HG03558 (cell line): ENCODE results near the gene MICU2.

ENCODE experiments used
- ATAC-seq: cut with Tn5 transposase; IDR thresholded peaks from one replicate; pipeline ENCODE4 v1.9.1; 2021; ENCODE audit warnings: moderate number of reproducible peaks; ENCODE audit not compliant: unreplicated experiment; ENCODE audit errors: extremely low read depth

MICU2 gene

GRCh38 chr13:21549633-21550032, 54.3 kb downstream of the MICU2 start:
- ATAC-seq: no peak

GRCh38 chr13:21548577-21548976, 55.4 kb downstream of the MICU2 start:
- ATAC-seq: no peak

GRCh38 chr13:21546372-21546771, 57.6 kb downstream of the MICU2 start:
- ATAC-seq: no peak

- ATAC-seq: no peak
Observed at GRCh38 chr13:21544515-21544914, 59.5 kb downstream of the MICU2 start.

- no peak for ATAC-seq
Observed at GRCh38 chr13:21542563-21542962, 61.4 kb downstream of the MICU2 start.

- ATAC-seq: no peak
Observed at GRCh38 chr13:21541980-21542379, 62.0 kb downstream of the MICU2 start.

GRCh38 chr13:21541271-21541670, 62.7 kb downstream of the MICU2 start:
- ATAC-seq: no peak

- no peak for ATAC-seq
Observed at GRCh38 chr13:21539687-21540086, 64.3 kb downstream of the MICU2 start.

GRCh38 chr13:21538753-21539152, 65.2 kb downstream of the MICU2 start:
- ATAC-seq: no peak

GRCh38 chr13:21538280-21538679, 65.7 kb downstream of the MICU2 start:
- no peak for ATAC-seq

GRCh38 chr13:21537105-21537504, 66.9 kb downstream of the MICU2 start:
- ATAC-seq: no peak

GRCh38 chr13:21534760-21535159, 69.2 kb downstream of the MICU2 start:
- ATAC-seq: no peak

- ATAC-seq: no peak
Observed at GRCh38 chr13:21531455-21531854, 72.5 kb downstream of the MICU2 start.

GRCh38 chr13:21530656-21531055, 73.3 kb downstream of the MICU2 start:
- no peak for ATAC-seq

GRCh38 chr13:21529146-21529893, 74.7 kb downstream of the MICU2 start:
- no peak for ATAC-seq

- no peak for ATAC-seq
Observed at GRCh38 chr13:21528616-21529015, 75.4 kb downstream of the MICU2 start.

- no peak for ATAC-seq
Observed at GRCh38 chr13:21526707-21527540, 77.0 kb downstream of the MICU2 start.

GRCh38 chr13:21522847-21523246, 81.1 kb downstream of the MICU2 start:
- no peak for ATAC-seq

- ATAC-seq: no peak
Observed at GRCh38 chr13:21522130-21522529, 81.8 kb downstream of the MICU2 start.

GRCh38 chr13:21518617-21519144, 85.3 kb downstream of the MICU2 start:
- no peak for ATAC-seq

- no peak for ATAC-seq
Observed at GRCh38 chr13:21517576-21517975, 86.4 kb downstream of the MICU2 start.
